Brain microvascular endothelial cell (primary cell): ENCODE data around the gene PTBP1.
"Not testable (repeated sequence)": the region's sequence is repeated elsewhere in the genome, so short reads cannot be mapped to it uniquely, and the experiment has no call there.

Experiments
- DNase-seq: peaks from one replicate; pipeline ENCODE4 v3.0.0-alpha.2; 2020
- H3K27ac ChIP-seq: fragments of 250-450 bp; sonication (Bioruptor Pico); 2 replicates; pipeline ENCODE4 v1.5.1; 2020; ENCODE audit warnings: mild to moderate bottlenecking, moderate library complexity
- H3K27me3 ChIP-seq: fragments of 250-450 bp; sonication (Bioruptor Pico); replicated peaks from 2 replicates; pipeline ENCODE4 v1.5.1; 2020; ENCODE audit warnings: mild to moderate bottlenecking
- H3K36me3 ChIP-seq: fragments of 250-450 bp; sonication (Bioruptor Pico); replicated peaks from 2 replicates; pipeline ENCODE4 v1.5.1; 2020; ENCODE audit warnings: mild to moderate bottlenecking
- H3K4me3 ChIP-seq: 2 replicates; pipeline ENCODE4 v1.5.1; 2011; ENCODE audit warnings: low read depth, mild to moderate bottlenecking, control low read depth, low read length, moderate library complexity
- in situ Hi-C: cut with HindIII; loops from 2 replicates; pipeline ENCODE4 v1.10.0; 2017; ENCODE audit warnings: low sequenced_read_pairs, low pct_ligation_motif_present
- TF ChIP-seq, protein P1 (sequence below): IDR thresholded peaks from 2 replicates; pipeline ENCODE4 v1.5.1; 2011; ENCODE audit warnings: low read depth, mild to moderate bottlenecking, moderate library complexity, low read length, control low read depth, inconsistent platforms; ENCODE audit errors: missing control alignments

PTBP1 gene

DNA sequence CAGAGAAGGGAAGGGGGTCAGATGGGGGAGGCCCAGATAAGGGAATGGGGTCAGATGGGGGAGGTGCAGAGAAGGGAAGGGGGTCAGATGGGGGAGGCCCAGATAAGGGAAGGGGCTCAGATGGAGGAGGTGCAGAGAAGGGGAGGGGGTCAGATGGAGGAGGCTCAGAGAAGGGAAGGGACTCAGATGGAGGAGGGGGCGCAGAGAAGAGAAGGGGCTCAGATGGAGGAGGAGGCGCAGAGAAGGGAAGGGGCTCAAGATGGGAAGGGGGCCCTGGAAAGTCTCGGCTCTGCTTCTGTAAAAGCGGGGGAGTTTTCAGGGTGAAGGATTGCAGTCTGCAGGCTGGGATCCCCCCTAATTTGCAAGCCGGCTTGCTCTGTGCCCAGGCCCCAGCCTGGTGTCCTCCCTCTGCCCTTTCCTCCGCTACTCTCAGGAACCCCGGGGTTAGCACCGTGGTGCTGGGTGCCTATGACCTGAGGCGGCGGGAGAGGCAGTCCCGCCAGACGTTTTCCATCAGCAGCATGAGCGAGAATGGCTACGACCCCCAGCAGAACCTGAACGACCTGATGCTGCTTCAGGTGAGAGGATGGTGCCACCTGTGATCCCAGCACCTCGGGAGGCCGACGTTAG lies 32.0 kb downstream of the PTBP1 start:
- H3K27ac ChIP-seq, result no peak overlapping the region
- DNase-seq, result no peak

DNA sequence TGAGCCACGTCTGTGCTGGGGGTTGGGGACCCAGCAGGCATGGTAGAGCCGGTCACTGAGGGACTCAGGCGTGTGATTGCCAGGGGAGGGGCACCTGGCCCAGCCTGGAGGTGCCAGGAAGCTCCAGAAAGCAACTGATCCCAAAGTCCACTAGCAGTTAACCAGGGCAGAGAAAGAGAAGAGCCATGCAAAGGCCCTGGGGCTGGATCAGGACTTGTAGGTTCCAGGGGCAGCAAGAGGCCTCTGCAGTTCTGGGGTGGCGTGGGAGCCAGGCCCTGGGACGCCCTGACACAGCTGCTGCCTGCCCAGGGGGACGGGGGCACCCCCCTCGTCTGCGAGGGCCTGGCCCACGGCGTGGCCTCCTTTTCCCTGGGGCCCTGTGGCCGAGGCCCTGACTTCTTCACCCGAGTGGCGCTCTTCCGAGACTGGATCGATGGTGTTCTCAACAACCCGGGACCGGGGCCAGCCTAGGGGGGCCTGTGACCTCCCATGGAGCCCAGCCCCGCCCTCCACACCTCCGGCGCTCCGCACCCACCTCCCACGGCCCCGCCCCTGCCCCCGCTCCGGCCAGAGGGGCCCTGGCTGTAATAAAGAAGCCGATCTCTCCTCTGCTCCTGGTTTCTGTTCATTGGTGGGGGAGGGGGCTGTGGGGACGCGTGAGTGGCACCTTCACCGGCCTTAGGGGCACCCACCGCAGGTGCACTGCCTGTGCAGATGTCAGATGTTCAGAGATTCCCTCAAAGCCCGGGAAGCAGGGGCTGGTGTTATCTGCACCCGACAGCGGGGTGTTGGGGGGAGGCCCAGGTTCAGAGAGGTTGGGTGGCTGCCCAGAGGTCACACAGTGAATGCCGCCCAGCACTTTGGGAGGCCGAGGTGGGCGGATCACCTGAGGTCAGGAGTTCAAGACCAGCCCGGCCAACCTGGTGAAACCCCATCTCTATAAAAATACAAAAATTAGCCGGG lies 34.4 kb downstream of the PTBP1 start:
- in situ Hi-C loops, result no loop called here
- no peak for DNase-seq
- H3K36me3 ChIP-seq, result no peaks in the 10 kb centered on the region
- no peaks in the 10 kb centered on the region for H3K27me3 ChIP-seq
- TF ChIP-seq, protein P1, sequence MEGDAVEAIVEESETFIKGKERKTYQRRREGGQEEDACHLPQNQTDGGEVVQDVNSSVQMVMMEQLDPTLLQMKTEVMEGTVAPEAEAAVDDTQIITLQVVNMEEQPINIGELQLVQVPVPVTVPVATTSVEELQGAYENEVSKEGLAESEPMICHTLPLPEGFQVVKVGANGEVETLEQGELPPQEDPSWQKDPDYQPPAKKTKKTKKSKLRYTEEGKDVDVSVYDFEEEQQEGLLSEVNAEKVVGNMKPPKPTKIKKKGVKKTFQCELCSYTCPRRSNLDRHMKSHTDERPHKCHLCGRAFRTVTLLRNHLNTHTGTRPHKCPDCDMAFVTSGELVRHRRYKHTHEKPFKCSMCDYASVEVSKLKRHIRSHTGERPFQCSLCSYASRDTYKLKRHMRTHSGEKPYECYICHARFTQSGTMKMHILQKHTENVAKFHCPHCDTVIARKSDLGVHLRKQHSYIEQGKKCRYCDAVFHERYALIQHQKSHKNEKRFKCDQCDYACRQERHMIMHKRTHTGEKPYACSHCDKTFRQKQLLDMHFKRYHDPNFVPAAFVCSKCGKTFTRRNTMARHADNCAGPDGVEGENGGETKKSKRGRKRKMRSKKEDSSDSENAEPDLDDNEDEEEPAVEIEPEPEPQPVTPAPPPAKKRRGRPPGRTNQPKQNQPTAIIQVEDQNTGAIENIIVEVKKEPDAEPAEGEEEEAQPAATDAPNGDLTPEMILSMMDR, result no peak
- H3K27ac ChIP-seq, result no peak overlapping the region
- no peak overlapping the region for H3K4me3 ChIP-seq

More for the DNA sequence above, 32.0 kb downstream of the PTBP1 start:
- in situ Hi-C loops, result no loop called here
- no peaks in the 10 kb centered on the region for H3K27me3 ChIP-seq
- H3K36me3 ChIP-seq, result no peaks in the 10 kb centered on the region
- no peak overlapping the region for H3K4me3 ChIP-seq
- TF ChIP-seq, protein P1, result no peak

- in situ Hi-C loops, result no loop called here
- TF ChIP-seq, protein P1, result no peak
- DNase-seq, result no peak
- no peaks in the 10 kb centered on the region for H3K36me3 ChIP-seq
- H3K27ac ChIP-seq, result no peak overlapping the region
- H3K4me3 ChIP-seq, result no peak overlapping the region
- H3K27me3 ChIP-seq, result no peaks in the 10 kb centered on the region
Measured at GRCh38 chr19:834216-834615, 37.0 kb downstream of the PTBP1 start.

DNA sequence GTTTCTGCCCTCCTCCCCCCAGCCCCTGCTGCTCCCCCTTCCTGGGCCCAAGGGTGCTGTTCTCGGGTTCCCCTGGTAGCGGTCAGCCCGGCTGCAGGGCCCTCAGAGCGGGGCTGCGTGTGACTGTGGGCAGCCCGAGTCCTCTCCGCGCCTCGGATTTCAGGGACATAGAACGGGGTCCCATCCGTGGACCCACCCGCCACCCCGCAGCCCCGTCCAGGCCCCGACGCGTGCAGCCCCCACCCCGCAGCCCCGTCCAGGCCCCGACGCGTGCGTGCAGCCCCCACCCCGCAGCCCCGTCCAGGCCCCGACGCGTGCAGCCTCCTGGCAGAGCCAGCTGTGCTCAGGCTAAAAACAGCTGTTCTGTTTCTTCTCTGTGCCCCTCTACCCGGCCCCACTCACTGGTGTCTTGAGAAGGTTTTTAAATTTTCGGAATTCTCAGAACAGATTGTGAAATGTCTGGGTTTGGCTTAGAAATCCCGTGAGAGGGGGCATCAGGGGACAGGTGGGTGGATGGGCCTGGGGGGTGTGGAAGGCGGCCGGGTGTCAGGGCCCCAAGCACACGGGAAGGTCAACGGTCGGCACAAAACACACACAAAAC lies 38.1 kb downstream of the PTBP1 start:
- TF ChIP-seq, protein P1, result no peak
- no peaks in the 10 kb centered on the region for H3K36me3 ChIP-seq
- in situ Hi-C loops, result no loop called here
- no peak for DNase-seq
- H3K4me3 ChIP-seq, result no peak overlapping the region
- no peaks in the 10 kb centered on the region for H3K27me3 ChIP-seq
- H3K27ac ChIP-seq, result no peak overlapping the region

- no peaks in the 10 kb centered on the region for H3K36me3 ChIP-seq
- in situ Hi-C loops, result no loop called here
- TF ChIP-seq, protein P1, result no peak
- no peak for DNase-seq
- no peak within 1 kb of the TSS for H3K4me3 ChIP-seq
- H3K27ac ChIP-seq, result no peak within 1 kb of the TSS
- peaks cover 24% of the 10 kb centered on the region for H3K27me3 ChIP-seq
Measured at GRCh38 chr19:840519-841206, 43.4 kb downstream of the PTBP1 start, which contains the start of gene PRTN3. Gene PRTN3 (plus strand): TSS chr19:840999. CDS start chr19:841009, 10 bp downstream.

- DNase-seq, H3K27ac ChIP-seq, H3K4me3 ChIP-seq, H3K36me3 ChIP-seq, in situ Hi-C loops: not testable (repeated sequence)
- peaks cover 34% of the 10 kb centered on the region for H3K27me3 ChIP-seq
Measured at GRCh38 chr19:842802-843179, 45.5 kb downstream of the PTBP1 start.
